Tibial nerve (tissue), 4 donors: Measurements from ENCODE around the gene DLG5. TPM values are rescaled to one million over a fixed set of nuclear protein-coding genes. Genes with fewer than 3 reads are reported as not detected.

Experiments used
- DNase-seq, 2 donors: peaks; one replicate each; pipeline ENCODE4 v3.0.0-alpha.2; 2019; ENCODE audit warnings: low spot score in 2 of 2
- H3K27ac ChIP-seq, 4 donors: fragments of 200-600 bp; sonication (generic) in 3 of 4; one replicate each; pipeline ENCODE4 v1.5.1; 2017 to 2019; ENCODE audit warnings: mild to moderate bottlenecking in 1 of 4
- H3K27me3 ChIP-seq, 2 donors: fragments of 200-600 bp; sonication (generic) in 1 of 2; one replicate each; pipeline versions ENCODE4 v1.5.1 to v1.6.0; 2017 to 2019
- H3K36me3 ChIP-seq, 3 donors: fragments of 200-600 bp; sonication (generic); one replicate each; pipeline ENCODE4 v1.5.1; 2018 to 2019
- H3K4me1 ChIP-seq, 4 donors: fragments of 200-600 bp; sonication (generic) in 3 of 4; one replicate each; pipeline ENCODE4 v1.5.1; 2017 to 2019
- H3K4me3 ChIP-seq, 4 donors: fragments of 200-600 bp; sonication (generic) in 3 of 4; one replicate each; pipeline ENCODE4 v1.5.1; 2017 to 2019; ENCODE audit warnings: mild to moderate bottlenecking in 1 of 4, moderate library complexity in 1 of 4
- H3K9me3 ChIP-seq, 4 donors: fragments of 200-600 bp; sonication (generic) in 3 of 4; one replicate each; pipeline ENCODE4 v1.5.1; 2017 to 2019
- EP300 ChIP-seq, 2 donors: sonication (generic); formaldehyde crosslinking; IDR thresholded peaks; one replicate each; pipeline ENCODE4 v1.6.1; 2017; ENCODE audit warnings: antibody characterized with exemption in 2 of 2, mild to moderate bottlenecking in 1 of 2
- POLR2A ChIP-seq, 2 donors: fragments of 450-650 bp; IDR thresholded peaks; one replicate each; pipeline ENCODE4 v1.6.1; 2017; ENCODE audit warnings: antibody characterized with exemption in 2 of 2, mild to moderate bottlenecking in 2 of 2, moderate library complexity in 2 of 2
- WGBS, 2 donors: methylation state at CpG; one replicate each; pipeline ENCODE4 v1.1.5; 2018; 5-methylcytosine and 5-hydroxymethylcytosine counted together
- total RNA-seq, 4 donors: library from RNA; depleted of rRNA; stranded (reverse); fragments of >200 nt; gene quantifications; one replicate each; pipeline ENCODE4 v1.1.0, GENCODE V29; 2016
- TF ChIP-seq, protein P1 (sequence below), 5 experiments: fragments of 200-600 bp in 3 of 5; fragments of 450-650 bp in 2 of 5; sonication (generic) in 3 of 5; IDR thresholded peaks; one replicate each; pipeline ENCODE4 v1.5.1; 2016 to 2019; ENCODE audit warnings: antibody characterized with exemption in 5 of 5, mild to moderate bottlenecking in 3 of 5, moderate library complexity in 2 of 5

DLG5 gene
- total RNA-seq, 4 donors from 2014 or later: 33.0 to 47.7 (median 40.8) TPM

DNA sequence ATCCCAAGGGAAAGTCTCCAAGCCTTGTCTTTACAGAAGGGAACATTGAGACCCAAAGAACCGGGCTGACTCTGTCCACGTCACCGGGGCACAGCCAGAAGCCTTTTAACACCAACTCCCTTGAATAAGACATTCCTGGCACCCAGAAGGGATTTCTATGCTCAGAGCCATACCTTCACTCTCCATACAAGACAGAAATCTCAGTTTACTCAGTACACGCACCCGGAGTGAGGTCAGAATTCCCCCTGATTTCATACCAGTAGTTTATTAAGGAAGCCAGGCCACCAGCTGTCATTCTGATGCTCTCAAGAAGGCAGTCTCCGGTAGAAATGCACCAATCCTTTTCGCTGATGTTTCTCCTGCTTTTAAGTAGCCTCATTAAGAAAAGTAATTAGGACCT lies 154.7 kb downstream of the DLG5 start:
- H3K4me1 ChIP-seq: no peaks in the 10 kb centered on the region
- H3K9me3 ChIP-seq: peaks cover 0 to 8% (median 1%) of the 10 kb centered on the region in 4 donors
- TF ChIP-seq, protein P1, sequence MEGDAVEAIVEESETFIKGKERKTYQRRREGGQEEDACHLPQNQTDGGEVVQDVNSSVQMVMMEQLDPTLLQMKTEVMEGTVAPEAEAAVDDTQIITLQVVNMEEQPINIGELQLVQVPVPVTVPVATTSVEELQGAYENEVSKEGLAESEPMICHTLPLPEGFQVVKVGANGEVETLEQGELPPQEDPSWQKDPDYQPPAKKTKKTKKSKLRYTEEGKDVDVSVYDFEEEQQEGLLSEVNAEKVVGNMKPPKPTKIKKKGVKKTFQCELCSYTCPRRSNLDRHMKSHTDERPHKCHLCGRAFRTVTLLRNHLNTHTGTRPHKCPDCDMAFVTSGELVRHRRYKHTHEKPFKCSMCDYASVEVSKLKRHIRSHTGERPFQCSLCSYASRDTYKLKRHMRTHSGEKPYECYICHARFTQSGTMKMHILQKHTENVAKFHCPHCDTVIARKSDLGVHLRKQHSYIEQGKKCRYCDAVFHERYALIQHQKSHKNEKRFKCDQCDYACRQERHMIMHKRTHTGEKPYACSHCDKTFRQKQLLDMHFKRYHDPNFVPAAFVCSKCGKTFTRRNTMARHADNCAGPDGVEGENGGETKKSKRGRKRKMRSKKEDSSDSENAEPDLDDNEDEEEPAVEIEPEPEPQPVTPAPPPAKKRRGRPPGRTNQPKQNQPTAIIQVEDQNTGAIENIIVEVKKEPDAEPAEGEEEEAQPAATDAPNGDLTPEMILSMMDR (IDR thresholded peaks at IDR 0.05): no peak
- TF ChIP-seq POLR2A (IDR thresholded peaks at IDR 0.05) (no peak), EP300 (IDR thresholded peaks at IDR 0.05) (no peak)
- WGBS, 2 donors: 89 to 92% methylated on average over 7 of the region's 7 CpGs
- H3K4me3 ChIP-seq: no peak overlapping the region
- H3K27ac ChIP-seq: no peak overlapping the region
- no peaks in the 10 kb centered on the region for H3K27me3 ChIP-seq
- DNase-seq: no peak
- H3K36me3 ChIP-seq: no peaks in the 10 kb centered on the region

DNA sequence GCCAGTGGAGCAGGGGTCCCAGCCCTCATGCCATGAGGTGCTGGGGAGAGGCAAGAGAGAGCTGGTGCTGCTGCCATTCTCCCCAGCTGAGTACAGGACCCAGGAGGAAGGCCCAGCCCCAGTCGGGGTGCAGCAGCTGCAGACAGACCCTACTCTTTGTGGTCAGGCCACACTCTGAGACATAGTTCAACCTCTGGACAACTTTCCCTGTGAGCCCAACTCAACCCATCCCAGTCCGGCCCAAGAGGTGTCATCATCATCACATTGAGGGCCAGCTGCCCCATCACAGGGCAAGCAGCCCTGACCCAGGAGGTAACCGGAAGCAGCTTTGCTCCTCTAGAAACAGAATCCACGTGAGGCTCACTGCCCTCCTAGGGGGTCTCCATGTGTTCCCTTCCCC lies 155.1 kb downstream of the DLG5 start:
- DNase-seq: no peak
- no peak overlapping the region for H3K27ac ChIP-seq
- no peaks in the 10 kb centered on the region for H3K36me3 ChIP-seq
- 72 to 86% methylated on average over 2 to 4 of the region's 4 CpGs for WGBS, 2 donors
- no peaks in the 10 kb centered on the region for H3K4me1 ChIP-seq
- H3K4me3 ChIP-seq: no peak overlapping the region
- peaks cover 0 to 4% (median 1%) of the 10 kb centered on the region in 4 donors for H3K9me3 ChIP-seq
- no peaks in the 10 kb centered on the region for H3K27me3 ChIP-seq
- TF ChIP-seq, protein P1 (IDR thresholded peaks at IDR 0.05): no peak
- TF ChIP-seq EP300 (IDR thresholded peaks at IDR 0.05): no peak

DNA sequence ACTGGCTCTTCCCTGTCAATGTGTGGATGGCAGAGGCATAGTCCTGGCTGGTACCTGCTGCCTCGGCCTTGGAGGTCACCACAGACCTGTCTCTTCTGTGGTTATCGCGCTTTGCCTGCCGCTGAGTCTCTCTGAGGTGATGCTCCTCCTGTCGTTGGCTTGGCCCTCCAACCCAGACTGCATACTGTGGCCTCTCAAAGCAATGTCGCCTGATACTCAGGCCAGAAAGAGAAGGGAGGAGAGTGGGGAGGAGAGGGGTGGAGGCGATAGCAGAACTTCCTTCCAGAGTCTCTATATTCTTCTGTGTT lies 155.7 kb downstream of the DLG5 start:
- no peak overlapping the region for H3K27ac ChIP-seq

DNA sequence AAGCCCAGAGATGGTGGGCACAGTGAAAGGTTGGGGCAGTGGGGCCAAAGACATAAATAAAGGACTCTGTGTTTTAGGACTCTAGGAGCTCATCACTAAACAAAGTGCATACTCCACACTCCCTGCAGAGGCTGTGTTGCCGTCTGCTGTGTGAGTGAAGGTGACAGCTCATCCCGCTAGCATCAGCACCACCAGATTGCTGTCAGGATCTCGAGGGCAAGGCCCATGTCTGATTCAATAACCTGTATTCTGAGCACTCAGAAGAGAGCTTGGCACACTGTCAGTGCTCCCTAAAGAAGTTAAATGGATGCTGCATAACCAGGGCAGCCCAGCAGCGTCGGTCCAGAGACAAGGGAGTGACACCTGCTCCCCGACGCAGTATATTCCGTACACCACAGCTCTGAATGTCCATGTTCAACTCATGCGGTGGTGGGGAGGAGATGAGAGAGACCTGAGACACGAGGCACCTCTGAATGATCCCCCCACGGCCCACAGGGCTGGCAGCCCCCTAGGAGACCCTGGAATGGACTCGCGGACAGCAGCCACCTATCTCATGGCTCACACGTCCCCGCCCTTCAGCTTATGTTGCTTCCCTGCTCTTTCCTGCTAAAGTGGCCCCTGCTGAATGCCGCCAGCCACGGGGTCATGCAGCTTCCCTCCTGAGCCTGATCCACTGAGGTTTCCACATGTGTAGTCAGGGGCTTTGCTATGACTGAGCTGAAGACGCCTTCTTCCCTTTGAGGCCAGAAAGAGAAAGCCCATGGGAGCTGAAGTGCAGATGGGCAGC lies 156.3 kb downstream of the DLG5 start:
- Histone ChIP-seq H3K27ac (no peak overlapping the region), H3K27me3 (no peaks in the 10 kb centered on the region), H3K9me3 (no peaks in the 10 kb centered on the region), H3K36me3 (no peaks in the 10 kb centered on the region), H3K4me3 (no peak overlapping the region), H3K4me1 (no peaks in the 10 kb centered on the region)
- TF ChIP-seq EP300 (IDR thresholded peaks at IDR 0.05) (no peak), POLR2A (IDR thresholded peaks at IDR 0.05) (no peak)
- TF ChIP-seq, protein P1 (IDR thresholded peaks at IDR 0.05): no peak
- WGBS, 2 donors: 83 to 87% methylated on average over 15 to 18 of the region's 18 CpGs
- DNase-seq: no peak

More for the DNA sequence above, 155.7 kb downstream of the DLG5 start:
- Histone ChIP-seq H3K27me3 (no peaks in the 10 kb centered on the region), H3K4me3 (no peak overlapping the region), H3K36me3 (no peaks in the 10 kb centered on the region), H3K4me1 (no peaks in the 10 kb centered on the region), H3K9me3 (no peaks in the 10 kb centered on the region)
- DNase-seq: no peak
- WGBS, 2 donors: 79 to 85% methylated on average over 7 of the region's 7 CpGs
- TF ChIP-seq POLR2A (IDR thresholded peaks at IDR 0.05) (no peak), EP300 (IDR thresholded peaks at IDR 0.05) (no peak)

DNA sequence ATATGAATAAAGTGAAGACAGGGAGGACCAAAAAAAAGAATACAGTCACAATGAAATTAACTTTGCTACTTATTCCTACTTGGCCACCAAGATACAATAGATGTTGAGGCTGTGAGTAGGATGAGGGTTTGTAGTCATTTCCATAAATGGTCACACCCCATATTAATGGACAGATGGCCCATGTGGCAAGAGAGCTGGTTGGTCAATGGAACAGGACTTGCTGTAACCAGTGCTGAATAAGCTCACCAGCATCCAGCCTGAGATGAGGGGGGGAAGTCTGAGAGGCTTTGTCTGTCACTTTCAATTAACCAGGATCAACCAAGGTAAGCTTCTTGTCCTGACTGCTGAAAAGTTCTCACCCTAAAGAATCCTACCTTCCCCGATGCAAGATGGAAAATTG lies 158.5 kb downstream of the DLG5 start:
- H3K4me1 ChIP-seq: no peaks in the 10 kb centered on the region
- 86 to 96% methylated on average over 1 of the region's 1 CpG for WGBS, 2 donors
- no peak for DNase-seq
- H3K9me3 ChIP-seq: no peaks in the 10 kb centered on the region
- no peak overlapping the region for H3K27ac ChIP-seq
- no peak overlapping the region for H3K4me3 ChIP-seq
- TF ChIP-seq, protein P1 (IDR thresholded peaks at IDR 0.05): no peak
- no peak for TF ChIP-seq POLR2A (IDR thresholded peaks at IDR 0.05)
- no peak for TF ChIP-seq EP300 (IDR thresholded peaks at IDR 0.05)
- H3K27me3 ChIP-seq: no peaks in the 10 kb centered on the region
- no peaks in the 10 kb centered on the region for H3K36me3 ChIP-seq
